ENCODE results near the gene NTSR1. TPM values are rescaled to one million over a fixed set of nuclear protein-coding genes. Genes with fewer than 3 reads are reported as not detected.

Gene NTSR1
- total RNA-seq, 3 donors from 2014 or later (not counting 1 experiment from before 2014, with no cell fraction given): 0.11 to 0.45 TPM; not detected in 1

GRCh38 chr20:62734881-62735280 is 26.2 kb downstream of the NTSR1 start:
- Mint-ChIP-seq H3K27me3 (ENCODE audit: low read depth in 2 of 2) (no peaks in the 10 kb centered on the region), H3K36me3 (no peaks in the 10 kb centered on the region), H3K4me3 (no peak overlapping the region), H3K4me1 (peaks cover 4 to 8% of the 10 kb centered on the region in 2 donors), H3K27ac (no peak overlapping the region), H3K9me3 (no peaks in the 10 kb centered on the region)
- H3K27ac ChIP-seq (ENCODE audit: low read length): no peak overlapping the region
- peaks cover 31% of the 10 kb centered on the region for H3K4me1 ChIP-seq (ENCODE audit: control insufficient read depth, insufficient read depth, low read length)
- intact Hi-C loops (cut with micrococcal nuclease): no loop called here
- DNase-seq: no peak
- no peaks in the 10 kb centered on the region for H3K27me3 ChIP-seq (ENCODE audit: control insufficient read depth, insufficient read depth, low read length)
- H3K36me3 ChIP-seq (ENCODE audit: control insufficient read depth, insufficient read depth, low read length): no peaks in the 10 kb centered on the region
- no peak overlapping the region for H3K4me3 ChIP-seq (ENCODE audit: low read length)
- TF ChIP-seq CTCF (IDR thresholded peaks at IDR 0.05): no peak
- H3K9me3 ChIP-seq (ENCODE audit: control insufficient read depth, insufficient read depth, low read length): no peaks in the 10 kb centered on the region
- WGBS (ENCODE audit: insufficient coverage): 73% methylated on average over 15 of the region's 15 CpGs
- no peak for ATAC-seq

GRCh38 chr20:62735331-62735821 is 26.7 kb downstream of the NTSR1 start:
- H3K4me1 Mint-ChIP-seq: peaks cover 9 to 13% of the 10 kb centered on the region in 2 donors
- intact Hi-C loops (cut with micrococcal nuclease): no loop called here
- ATAC-seq (no peak), DNase-seq (no peak)
- no peak overlapping the region for H3K27ac ChIP-seq (ENCODE audit: low read length)
- H3K36me3 ChIP-seq (ENCODE audit: control insufficient read depth, insufficient read depth, low read length): no peaks in the 10 kb centered on the region
- no peaks in the 10 kb centered on the region for H3K27me3 Mint-ChIP-seq (ENCODE audit: low read depth in 2 of 2)
- no peak for TF ChIP-seq CTCF (IDR thresholded peaks at IDR 0.05)
- no peak overlapping the region for H3K4me3 ChIP-seq (ENCODE audit: low read length)
- H3K9me3 ChIP-seq (ENCODE audit: control insufficient read depth, insufficient read depth, low read length): no peaks in the 10 kb centered on the region
- 57% methylated on average over 18 of the region's 19 CpGs for WGBS (ENCODE audit: insufficient coverage)
- H3K27ac Mint-ChIP-seq: no peak overlapping the region
- H3K36me3 Mint-ChIP-seq: no peaks in the 10 kb centered on the region
- no peaks in the 10 kb centered on the region for H3K27me3 ChIP-seq (ENCODE audit: control insufficient read depth, insufficient read depth, low read length)
- H3K4me3 Mint-ChIP-seq: no peak overlapping the region
- H3K9me3 Mint-ChIP-seq: no peaks in the 10 kb centered on the region
- peaks cover 34% of the 10 kb centered on the region for H3K4me1 ChIP-seq (ENCODE audit: control insufficient read depth, insufficient read depth, low read length)

- Histone ChIP-seq H3K9me3 (ENCODE audit: control insufficient read depth, insufficient read depth, low read length) (no peaks in the 10 kb centered on the region), H3K4me3 (ENCODE audit: low read length) (no peak overlapping the region), H3K27me3 (ENCODE audit: control insufficient read depth, insufficient read depth, low read length) (no peaks in the 10 kb centered on the region), H3K4me1 (ENCODE audit: control insufficient read depth, insufficient read depth, low read length) (peaks cover 41% of the 10 kb centered on the region), H3K36me3 (ENCODE audit: control insufficient read depth, insufficient read depth, low read length) (no peaks in the 10 kb centered on the region), H3K27ac (ENCODE audit: low read length) (no peak overlapping the region)
- Mint-ChIP-seq H3K9me3 (no peaks in the 10 kb centered on the region), H3K4me3 (no peak overlapping the region), H3K4me1 (peaks cover 12 to 16% of the 10 kb centered on the region in 2 donors), H3K36me3 (no peaks in the 10 kb centered on the region), H3K27me3 (ENCODE audit: low read depth in 2 of 2) (no peaks in the 10 kb centered on the region), H3K27ac (no peak overlapping the region)
- ATAC-seq: no peak
- intact Hi-C loops (cut with micrococcal nuclease): no loop called here
- no peak for TF ChIP-seq CTCF (IDR thresholded peaks at IDR 0.05)
- no peak for DNase-seq
- WGBS (ENCODE audit: insufficient coverage): 97% methylated on average over 8 of the region's 8 CpGs
Measured at GRCh38 chr20:62736026-62736406, 27.4 kb downstream of the NTSR1 start.

GRCh38 chr20:62736407-62737071 is 27.9 kb downstream of the NTSR1 start:
- no peak for TF ChIP-seq CTCF (IDR thresholded peaks at IDR 0.05)
- H3K9me3 Mint-ChIP-seq: no peaks in the 10 kb centered on the region
- no peak overlapping the region for H3K27ac Mint-ChIP-seq
- DNase-seq: no peak
- H3K27ac ChIP-seq (ENCODE audit: low read length): no peak overlapping the region
- peaks cover 12 to 16% of the 10 kb centered on the region in 2 donors for H3K4me1 Mint-ChIP-seq
- H3K9me3 ChIP-seq (ENCODE audit: control insufficient read depth, insufficient read depth, low read length): no peaks in the 10 kb centered on the region
- WGBS (ENCODE audit: insufficient coverage): 92% methylated on average over 14 of the region's 14 CpGs
- no peak overlapping the region for H3K4me3 ChIP-seq (ENCODE audit: low read length)
- no peak overlapping the region for H3K4me3 Mint-ChIP-seq
- H3K27me3 ChIP-seq (ENCODE audit: control insufficient read depth, insufficient read depth, low read length): no peaks in the 10 kb centered on the region
- H3K36me3 ChIP-seq (ENCODE audit: control insufficient read depth, insufficient read depth, low read length): no peaks in the 10 kb centered on the region
- H3K27me3 Mint-ChIP-seq (ENCODE audit: low read depth in 2 of 2): no peaks in the 10 kb centered on the region
- H3K4me1 ChIP-seq (ENCODE audit: control insufficient read depth, insufficient read depth, low read length): peaks cover 46% of the 10 kb centered on the region
- no peak for ATAC-seq
- H3K36me3 Mint-ChIP-seq: no peaks in the 10 kb centered on the region
- intact Hi-C loops (cut with micrococcal nuclease): no loop called here

Measured in natural killer cell (primary cell).